Esophagus muscularis mucosa (tissue), 4 donors: ENCODE data around the gene IWS1.

Experiments used
- EP300 ChIP-seq: sonication (generic); formaldehyde crosslinking; IDR thresholded peaks from one replicate; pipeline ENCODE4 v1.6.1; 2017; ENCODE audit warnings: antibody characterized with exemption
- POLR2A ChIP-seq: fragments of 450-650 bp; IDR thresholded peaks from one replicate; pipeline ENCODE4 v1.6.1; 2017; ENCODE audit warnings: antibody characterized with exemption, moderate library complexity, mild to moderate bottlenecking, low read depth
- TF ChIP-seq, protein P1 (sequence below), 3 experiments: fragments of 200-600 bp in 2 of 3; fragments of 450-650 bp in 1 of 3; sonication (generic) in 2 of 3; IDR thresholded peaks; one replicate each; pipeline ENCODE4 v1.5.1; 2017 to 2019; ENCODE audit warnings: antibody characterized with exemption in 3 of 3, mild to moderate bottlenecking in 2 of 3, moderate library complexity in 1 of 3

- TF ChIP-seq, protein P1, sequence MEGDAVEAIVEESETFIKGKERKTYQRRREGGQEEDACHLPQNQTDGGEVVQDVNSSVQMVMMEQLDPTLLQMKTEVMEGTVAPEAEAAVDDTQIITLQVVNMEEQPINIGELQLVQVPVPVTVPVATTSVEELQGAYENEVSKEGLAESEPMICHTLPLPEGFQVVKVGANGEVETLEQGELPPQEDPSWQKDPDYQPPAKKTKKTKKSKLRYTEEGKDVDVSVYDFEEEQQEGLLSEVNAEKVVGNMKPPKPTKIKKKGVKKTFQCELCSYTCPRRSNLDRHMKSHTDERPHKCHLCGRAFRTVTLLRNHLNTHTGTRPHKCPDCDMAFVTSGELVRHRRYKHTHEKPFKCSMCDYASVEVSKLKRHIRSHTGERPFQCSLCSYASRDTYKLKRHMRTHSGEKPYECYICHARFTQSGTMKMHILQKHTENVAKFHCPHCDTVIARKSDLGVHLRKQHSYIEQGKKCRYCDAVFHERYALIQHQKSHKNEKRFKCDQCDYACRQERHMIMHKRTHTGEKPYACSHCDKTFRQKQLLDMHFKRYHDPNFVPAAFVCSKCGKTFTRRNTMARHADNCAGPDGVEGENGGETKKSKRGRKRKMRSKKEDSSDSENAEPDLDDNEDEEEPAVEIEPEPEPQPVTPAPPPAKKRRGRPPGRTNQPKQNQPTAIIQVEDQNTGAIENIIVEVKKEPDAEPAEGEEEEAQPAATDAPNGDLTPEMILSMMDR (IDR thresholded peaks at IDR 0.05) = no peak
- TF ChIP-seq POLR2A (no peak), EP300 (no peak)
Measured at GRCh38 chr2:127545189-127545588, 18.9 kb upstream of the IWS1 start.
